Pancreas (tissue), 10 donors: ENCODE data around the gene DMC1. TPM values are rescaled to one million over a fixed set of nuclear protein-coding genes. Genes with fewer than 3 reads are reported as not detected.

Experiments
- ATAC-seq, 4 donors: fragments of 200-7000 bp; cut with Tn5 transposase; one replicate each; pipeline versions ENCODE4 v1.8.0 to v1.9.1; 2020; ENCODE audit warnings: mild to moderate bottlenecking in 4 of 4, moderate library complexity in 4 of 4
- DNase-seq, 6 donors: peaks; one replicate each; pipeline ENCODE4 v3.0.0-alpha.2; 2020
- FAIRE-seq: peaks from 2 replicates; lab custom pipeline; 2012; peaks lifted over from hg19 to GRCh38; lab: Jason Lieb, UNC
- H3K27ac ChIP-seq, 4 donors: fragments of 200-600 bp; sonication (generic); 1 replicate in 3 of 4; 2 replicates in 1 of 4; pipeline versions ENCODE4 v1.5.0 to v1.8.0; 2020
- H3K27me3 ChIP-seq, 4 donors: fragments of 200-600 bp; one replicate each; pipeline ENCODE4 v1.8.0; 2021
- H3K36me3 ChIP-seq, 3 donors: fragments of 200-600 bp; sonication (generic) in 1 of 3; one replicate each; pipeline versions ENCODE4 v1.5.0 to v1.8.0; 2020 to 2021
- H3K4me1 ChIP-seq, 3 donors: fragments of 200-600 bp; one replicate each; pipeline ENCODE4 v1.8.0; 2021
- H3K4me3 ChIP-seq, 4 donors: fragments of 200-600 bp; sonication (generic) in 2 of 4; one replicate each; pipeline versions ENCODE4 v1.5.0 to v1.8.0; 2020 to 2021
- H3K9me3 ChIP-seq, 4 donors: fragments of 200-600 bp; one replicate each; pipeline ENCODE4 v1.8.0; 2021
- WGBS, 2 donors: extraction: QIAGEN DNeasy Blood & Tissue Kit; methylation state at CpG; one replicate each; pipeline ENCODE4 v1.1.7; 2013; 5-methylcytosine and 5-hydroxymethylcytosine counted together
- intact Hi-C, 3 donors: fragments of 100-400 bp; cut with DNase I; formaldehyde crosslinking; loops; one replicate each; pipeline versions ENCODE4 v1.11.1 to v1.14.2; 2022
- polyA plus RNA-seq, 2 donors: library from polyadenylated mRNA; stranded (reverse); fragments of 200-250 nt; gene quantifications; one replicate each; pipeline ENCODE4 v1.2.3, GENCODE V29; 2013
- total RNA-seq, 6 donors: library from RNA; stranded (reverse); fragmentation: NEBNext Ultra II Directional in 4 of 6; extraction: Animal tissue kit (Norgen Biotek cat#: 25700) in 4 of 6; gene quantifications; one replicate each; pipeline versions ENCODE4 v1.2.1 to v1.2.4, GENCODE V29; 2021 to 2023
- TF ChIP-seq, protein P1 (sequence below), 4 donors: fragments of 200-600 bp; sonication (generic) in 3 of 4; IDR thresholded peaks; one replicate each; pipeline versions ENCODE4 v1.5.0 to v1.8.0; 2021; ENCODE audit warnings: antibody characterized with exemption in 4 of 4
- donor health status: healthy with polysubstance abuse.
- donor health status: DM: no; HTN: no; CAD: no; lungs with moderate emphysema.
- donor health status: DM: no; HTN: no; CAD: no.
- donor health status: control.
- donor health status: control.
- donor health status: Bipolar disorder and iron deficiency.
- donor health status: DM: yes; HTN: yes; CAD: no.
- donor health status: DM: no; HTN: no; CAD: no.
- donor health status: DM: no; HTN: no; CAD: no.
- donor health status: DM: yes; HTN: yes; CAD: no.

Gene DMC1
- total and polyA plus RNA-seq, 8 donors: 0.14 to 0.28 (median 0.22) TPM; not detected in 4

DNA sequence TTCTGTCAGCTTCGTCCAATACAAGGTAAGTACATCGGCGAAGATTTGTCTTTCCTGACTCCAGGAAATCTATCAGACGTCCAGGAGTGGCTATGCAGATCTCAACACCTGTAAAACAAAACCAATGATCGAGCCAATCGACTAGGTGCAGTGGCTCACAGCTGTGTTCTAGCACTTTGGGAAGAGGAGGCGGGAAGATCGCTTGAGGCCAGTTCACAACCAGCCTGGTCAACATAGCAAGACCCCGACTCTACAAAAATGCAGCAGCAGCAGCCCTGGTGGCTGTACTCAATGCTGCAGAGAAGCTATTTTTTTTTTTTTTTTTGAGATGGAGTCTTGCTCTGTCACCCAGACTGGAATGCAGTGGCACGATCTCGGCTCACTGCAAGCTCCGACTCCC is 75.0 kb downstream of the DMC1 start:
- TF ChIP-seq, protein P1, sequence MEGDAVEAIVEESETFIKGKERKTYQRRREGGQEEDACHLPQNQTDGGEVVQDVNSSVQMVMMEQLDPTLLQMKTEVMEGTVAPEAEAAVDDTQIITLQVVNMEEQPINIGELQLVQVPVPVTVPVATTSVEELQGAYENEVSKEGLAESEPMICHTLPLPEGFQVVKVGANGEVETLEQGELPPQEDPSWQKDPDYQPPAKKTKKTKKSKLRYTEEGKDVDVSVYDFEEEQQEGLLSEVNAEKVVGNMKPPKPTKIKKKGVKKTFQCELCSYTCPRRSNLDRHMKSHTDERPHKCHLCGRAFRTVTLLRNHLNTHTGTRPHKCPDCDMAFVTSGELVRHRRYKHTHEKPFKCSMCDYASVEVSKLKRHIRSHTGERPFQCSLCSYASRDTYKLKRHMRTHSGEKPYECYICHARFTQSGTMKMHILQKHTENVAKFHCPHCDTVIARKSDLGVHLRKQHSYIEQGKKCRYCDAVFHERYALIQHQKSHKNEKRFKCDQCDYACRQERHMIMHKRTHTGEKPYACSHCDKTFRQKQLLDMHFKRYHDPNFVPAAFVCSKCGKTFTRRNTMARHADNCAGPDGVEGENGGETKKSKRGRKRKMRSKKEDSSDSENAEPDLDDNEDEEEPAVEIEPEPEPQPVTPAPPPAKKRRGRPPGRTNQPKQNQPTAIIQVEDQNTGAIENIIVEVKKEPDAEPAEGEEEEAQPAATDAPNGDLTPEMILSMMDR (IDR thresholded peaks at IDR 0.05): no peak
- intact Hi-C loops: no loop called here
- peaks cover 10 to 19% (median 13%) of the 10 kb centered on the region in 3 donors for H3K4me1 ChIP-seq
- no peaks in the 10 kb centered on the region for H3K27me3 ChIP-seq
- no peak overlapping the region for H3K4me3 ChIP-seq
- H3K27ac ChIP-seq: no peak overlapping the region
- H3K9me3 ChIP-seq: no peaks in the 10 kb centered on the region
- 86 to 90% methylated on average over 12 of the region's 12 CpGs for WGBS, 2 donors
- ATAC-seq (no peak), DNase-seq (no peak), FAIRE-seq (no peak)
- peaks cover 31 to 98% (median 76%) of the 10 kb centered on the region in 3 donors for H3K36me3 ChIP-seq

DNA sequence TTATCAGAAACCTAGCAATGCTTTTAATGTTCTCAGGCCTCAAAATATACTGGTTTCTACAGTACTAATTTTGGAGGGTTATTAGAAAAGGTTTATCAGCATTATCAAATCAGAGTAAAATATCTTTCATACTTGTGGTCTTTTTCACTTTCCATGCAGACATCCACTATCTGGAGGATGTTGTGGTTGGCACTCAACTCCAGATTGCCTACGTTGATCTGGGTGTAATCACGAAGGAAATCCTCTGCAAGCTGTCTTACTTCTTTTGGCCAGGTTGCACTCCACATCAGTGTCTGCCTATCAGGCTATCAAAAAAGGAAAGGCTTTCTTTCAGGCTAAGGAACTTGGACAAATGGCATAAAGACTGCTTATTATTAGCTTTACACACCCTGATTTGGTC is 75.5 kb downstream of the DMC1 start:
- ATAC-seq (no peak), FAIRE-seq (no peak), DNase-seq (no peak)
- Histone ChIP-seq H3K4me1 (peaks cover 9 to 17% (median 11%) of the 10 kb centered on the region in 3 donors), H3K4me3 (no peak overlapping the region), H3K27ac (no peak overlapping the region), H3K27me3 (no peaks in the 10 kb centered on the region), H3K9me3 (no peaks in the 10 kb centered on the region), H3K36me3 (peaks cover 28 to 97% (median 75%) of the 10 kb centered on the region in 3 donors)
- TF ChIP-seq, protein P1 (IDR thresholded peaks at IDR 0.05): no peak
- WGBS, 2 donors: 43 to 60% methylated on average over 2 of the region's 2 CpGs
- intact Hi-C loops: no loop called here

DNA sequence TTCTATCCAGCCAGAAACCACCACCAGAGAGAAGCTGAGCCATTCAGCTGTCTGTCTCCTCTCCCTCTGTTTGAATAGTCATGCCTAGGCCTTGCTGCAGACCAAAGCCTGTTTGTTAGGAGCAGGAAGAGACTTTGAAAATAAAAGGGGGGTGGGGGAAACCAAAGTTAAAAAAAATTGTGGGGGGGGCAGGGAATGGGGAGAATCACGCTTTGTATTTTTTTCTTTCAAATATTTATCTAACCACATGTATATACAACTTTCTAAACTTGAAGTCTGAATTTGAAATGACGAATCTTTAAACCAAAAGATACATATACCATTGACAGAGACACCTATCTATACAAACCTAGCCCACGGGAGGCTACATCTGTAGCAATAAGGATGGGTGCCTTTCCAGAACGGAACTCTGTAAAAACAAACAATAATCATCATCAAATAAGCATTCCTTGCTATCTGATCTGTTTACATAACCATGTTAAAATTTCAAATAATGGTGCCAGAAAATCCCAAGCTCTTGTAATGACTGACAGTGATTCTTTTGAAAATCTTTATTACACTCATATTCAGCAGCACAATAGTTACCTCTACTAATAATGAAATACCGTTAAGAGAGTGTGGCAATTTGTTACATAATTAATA is 78.2 kb downstream of the DMC1 start:
- ATAC-seq: no peak
- Histone ChIP-seq H3K27me3 (no peaks in the 10 kb centered on the region), H3K27ac (peak overlapping the region in 2 of 4 donors; percentile 57 to 60), H3K4me1 (peaks cover 7 to 15% (median 15%) of the 10 kb centered on the region in 3 donors), H3K4me3 (no peak overlapping the region), H3K36me3 (peaks cover 22 to 96% (median 77%) of the 10 kb centered on the region in 3 donors), H3K9me3 (no peaks in the 10 kb centered on the region)
- TF ChIP-seq, protein P1 (IDR thresholded peaks at IDR 0.05): no peak
- intact Hi-C loops: no loop called here
- DNase-seq: no peak
- WGBS, 2 donors: 46 to 51% methylated on average over 5 of the region's 5 CpGs
- FAIRE-seq: no peak

DNA sequence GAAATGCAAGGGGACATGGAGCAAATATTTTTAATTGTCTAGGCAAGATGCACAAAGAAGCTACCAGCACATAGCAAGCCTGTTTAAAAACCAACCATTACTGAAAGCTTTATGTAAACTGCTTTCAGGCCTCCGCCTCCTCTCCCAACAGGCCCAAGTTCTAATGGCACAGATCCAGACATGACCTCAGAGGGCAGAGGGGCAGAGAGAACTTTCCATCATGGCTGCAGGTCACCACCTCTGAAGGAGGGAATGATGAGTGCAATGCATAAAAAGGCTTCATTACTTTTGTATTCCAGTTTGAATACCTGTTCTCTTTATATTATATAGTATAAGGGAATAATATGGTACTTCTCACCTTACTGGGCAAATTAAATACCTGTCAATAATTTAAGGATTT is 79.1 kb downstream of the DMC1 start:
- no peaks in the 10 kb centered on the region for H3K9me3 ChIP-seq
- WGBS, 2 donors: 30 to 42% methylated on average over 1 of the region's 1 CpG

More for the DNA sequence above, 79.1 kb downstream of the DMC1 start:
- peak overlapping the region in 2 of 4 donors; percentile 57 to 60 for H3K27ac ChIP-seq
- H3K36me3 ChIP-seq: peaks cover 22 to 97% (median 77%) of the 10 kb centered on the region in 3 donors
- TF ChIP-seq, protein P1 (IDR thresholded peaks at IDR 0.05): no peak
- no peak for FAIRE-seq
- peak in 4 of 6 donors; percentile 77 to 86 (median 80) for DNase-seq
- H3K4me1 ChIP-seq: peaks cover 7 to 15% (median 15%) of the 10 kb centered on the region in 3 donors
- H3K4me3 ChIP-seq: no peak overlapping the region
- peak; percentile 83 to 93 (median 90) for ATAC-seq
- intact Hi-C loops: no loop called here
- H3K27me3 ChIP-seq: no peaks in the 10 kb centered on the region
